GM19035 (cell line): ENCODE data around the gene EFCAB14.
"Not testable (repeated sequence)": the region's sequence is repeated elsewhere in the genome, so short reads cannot be mapped to it uniquely, and the experiment has no call there.

Source experiments
- ATAC-seq: cut with Tn5 transposase; IDR thresholded peaks from one replicate; pipeline ENCODE4 v1.9.1; 2021; ENCODE audit not compliant: unreplicated experiment

Gene EFCAB14

GRCh38 chr1:46718727-46719622 is at the start of gene EFCAB14:
TSS of gene EFCAB14 (minus strand) at chr1:46719114. CDS start at chr1:46718087, 1,027 bp downstream.
- ATAC-seq: peak; percentile 97

- ATAC-seq: no peak
Measured at GRCh38 chr1:46768445-46768844, 49.5 kb upstream of the EFCAB14 start.

- no peak for ATAC-seq
Measured at GRCh38 chr1:46767649-46768282, 48.9 kb upstream of the EFCAB14 start.

- no peak for ATAC-seq
Measured at GRCh38 chr1:46764402-46764801, 45.5 kb upstream of the EFCAB14 start.

- ATAC-seq: no peak
Measured at GRCh38 chr1:46761740-46762139, 42.8 kb upstream of the EFCAB14 start.

GRCh38 chr1:46760558-46761166 is 41.7 kb upstream of the EFCAB14 start:
- ATAC-seq: no peak

- ATAC-seq: no peak
Measured at GRCh38 chr1:46757956-46758528, 39.1 kb upstream of the EFCAB14 start.

GRCh38 chr1:46757247-46757955 is 38.5 kb upstream of the EFCAB14 start:
- ATAC-seq: no peak

GRCh38 chr1:46755121-46755520 is 36.2 kb upstream of the EFCAB14 start:
- no peak for ATAC-seq

- ATAC-seq: not testable (repeated sequence)
Measured at GRCh38 chr1:46754707-46755106, 35.8 kb upstream of the EFCAB14 start.

GRCh38 chr1:46753985-46754384 is 35.1 kb upstream of the EFCAB14 start:
- ATAC-seq: no peak

GRCh38 chr1:46749921-46750404 is 31.0 kb upstream of the EFCAB14 start:
- ATAC-seq: no peak

GRCh38 chr1:46749404-46749803 is 30.5 kb upstream of the EFCAB14 start:
- no peak for ATAC-seq

- ATAC-seq: no peak
Measured at GRCh38 chr1:46747683-46748288, 28.9 kb upstream of the EFCAB14 start.

GRCh38 chr1:46742069-46742468 is 23.2 kb upstream of the EFCAB14 start:
- ATAC-seq: no peak

GRCh38 chr1:46735708-46736324 is 16.9 kb upstream of the EFCAB14 start:
- no peak for ATAC-seq

GRCh38 chr1:46728327-46728873 is 9.5 kb upstream of the EFCAB14 start:
- not testable (repeated sequence) for ATAC-seq

- ATAC-seq: no peak
Measured at GRCh38 chr1:46725736-46726108, 6.8 kb upstream of the EFCAB14 start.

- peak; percentile 70 for ATAC-seq
Measured at GRCh38 chr1:46724991-46725735, 6.2 kb upstream of the EFCAB14 start.
